PFSK-1 (cell line): ENCODE data around the gene MYOZ3.

Source experiments
- POLR2AphosphoS5 ChIP-seq: IDR thresholded peaks from 2 replicates; pipeline ENCODE4 v1.6.1; 2012; ENCODE audit warnings: low read depth, mild to moderate bottlenecking, control low read depth, low read length, moderate library complexity
- REST ChIP-seq, 2 experiments: IDR thresholded peaks; 2 replicates each; pipeline versions ENCODE4 v1.6.1 to v1.8.0; 2011 to 2012; ENCODE audit warnings: low read depth in 2 of 2, low read length in 2 of 2, control low read depth in 1 of 2, inconsistent platforms in 1 of 2, mild to moderate bottlenecking in 1 of 2, moderate library complexity in 1 of 2; ENCODE audit not compliant: insufficient read depth in 1 of 2

GRCh38 chr5:150661821-150662596, 958 bp downstream of the MYOZ3 start:
- TF ChIP-seq REST (IDR thresholded peaks at IDR 0.05; ENCODE audit: insufficient read depth in 1 of 2, low read depth in 2 of 2, low read length in 2 of 2) (no peak), POLR2AphosphoS5 (no peak)
